HFF-Myc (cell line): Measurements from ENCODE around the gene SOCS1.

Experiments
- DNase-seq: peaks from one replicate; pipeline ENCODE4 v3.0.0-alpha.2; 2011; ENCODE audit warnings: low read depth; ENCODE audit errors: extremely low read depth
- H3K4me3 ChIP-seq: replicated peaks from 2 replicates; pipeline ENCODE4 v1.5.1; 2011; ENCODE audit warnings: low read depth, mild to moderate bottlenecking, control low read depth, low read length
- TF ChIP-seq, protein P1 (sequence below): IDR thresholded peaks from 2 replicates; pipeline ENCODE4 v1.5.1; 2012; ENCODE audit warnings: mild to moderate bottlenecking, low read depth, low read length, control low read depth; ENCODE audit errors: missing control alignments

The SOCS1 gene

DNA sequence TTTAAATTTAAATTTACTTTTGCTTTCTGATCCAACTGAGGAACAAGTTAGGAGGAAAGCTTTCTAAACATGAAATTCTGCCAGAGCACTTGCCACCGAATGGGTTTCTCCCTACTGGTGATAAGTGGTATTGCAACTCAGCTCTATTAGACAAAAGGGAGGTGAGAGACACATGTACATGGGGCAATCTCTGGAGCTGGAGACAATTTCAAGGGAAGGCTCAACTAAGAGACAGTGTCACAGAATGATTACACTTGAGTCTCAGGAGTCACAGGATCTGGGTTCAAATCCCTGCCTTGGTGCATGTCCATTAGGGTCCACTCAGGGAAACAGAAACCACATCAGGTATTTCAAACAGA, 37.4 kb downstream of the SOCS1 start:
- no peak overlapping the region for H3K4me3 ChIP-seq
- TF ChIP-seq, protein P1, sequence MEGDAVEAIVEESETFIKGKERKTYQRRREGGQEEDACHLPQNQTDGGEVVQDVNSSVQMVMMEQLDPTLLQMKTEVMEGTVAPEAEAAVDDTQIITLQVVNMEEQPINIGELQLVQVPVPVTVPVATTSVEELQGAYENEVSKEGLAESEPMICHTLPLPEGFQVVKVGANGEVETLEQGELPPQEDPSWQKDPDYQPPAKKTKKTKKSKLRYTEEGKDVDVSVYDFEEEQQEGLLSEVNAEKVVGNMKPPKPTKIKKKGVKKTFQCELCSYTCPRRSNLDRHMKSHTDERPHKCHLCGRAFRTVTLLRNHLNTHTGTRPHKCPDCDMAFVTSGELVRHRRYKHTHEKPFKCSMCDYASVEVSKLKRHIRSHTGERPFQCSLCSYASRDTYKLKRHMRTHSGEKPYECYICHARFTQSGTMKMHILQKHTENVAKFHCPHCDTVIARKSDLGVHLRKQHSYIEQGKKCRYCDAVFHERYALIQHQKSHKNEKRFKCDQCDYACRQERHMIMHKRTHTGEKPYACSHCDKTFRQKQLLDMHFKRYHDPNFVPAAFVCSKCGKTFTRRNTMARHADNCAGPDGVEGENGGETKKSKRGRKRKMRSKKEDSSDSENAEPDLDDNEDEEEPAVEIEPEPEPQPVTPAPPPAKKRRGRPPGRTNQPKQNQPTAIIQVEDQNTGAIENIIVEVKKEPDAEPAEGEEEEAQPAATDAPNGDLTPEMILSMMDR: peak; percentile 69

GRCh38 chr16:11217651-11218603, 38.1 kb downstream of the SOCS1 start:
- no peak overlapping the region for H3K4me3 ChIP-seq
- no peak for DNase-seq
- TF ChIP-seq, protein P1: no peak

More for the DNA sequence above, 37.4 kb downstream of the SOCS1 start:
- DNase-seq: no peak

GRCh38 chr16:11215935-11216556, 40.0 kb downstream of the SOCS1 start:
- TF ChIP-seq, protein P1: no peak
- no peak overlapping the region for H3K4me3 ChIP-seq
- no peak for DNase-seq

DNA sequence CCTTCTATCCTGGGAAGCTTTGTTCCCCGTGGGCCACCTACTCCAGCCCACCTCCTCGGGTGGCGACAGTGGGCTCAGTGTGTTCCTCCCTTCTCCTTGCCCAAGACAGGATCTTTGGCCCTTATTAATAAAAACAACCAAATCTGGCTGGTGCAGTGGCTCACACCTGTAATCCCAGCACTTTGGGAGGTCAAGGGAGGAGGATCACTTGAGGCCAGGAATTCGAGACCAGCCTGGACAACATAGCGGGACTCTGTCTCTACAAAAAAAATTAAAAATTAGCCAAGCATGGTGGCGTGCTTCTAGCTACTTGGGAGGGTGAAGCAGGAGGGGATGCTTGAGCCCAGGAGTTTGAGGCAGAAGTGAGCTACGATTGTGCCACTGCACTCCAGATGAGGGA, 42.2 kb downstream of the SOCS1 start:
- no peak overlapping the region for H3K4me3 ChIP-seq
- TF ChIP-seq, protein P1: no peak
- DNase-seq: no peak

DNA sequence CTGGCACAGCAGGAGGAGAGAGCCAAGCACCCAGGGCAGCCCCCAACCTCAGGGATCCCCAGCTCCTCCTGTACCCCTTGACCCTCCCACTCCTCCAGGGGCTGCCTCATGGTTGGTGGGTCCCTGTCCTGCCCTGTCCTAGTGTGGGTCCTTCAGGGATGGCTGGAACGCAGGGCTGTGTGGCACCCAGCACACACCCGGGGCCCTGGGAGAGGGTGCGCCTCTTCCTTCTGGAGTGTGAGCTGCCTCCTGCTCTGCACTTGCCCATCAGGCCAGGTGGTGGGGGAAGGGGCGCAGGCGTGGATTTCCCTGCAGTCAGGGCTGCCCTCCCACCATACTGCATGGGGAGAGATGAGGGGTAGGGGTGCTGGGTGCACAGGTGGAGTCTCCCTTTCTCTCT, 42.6 kb downstream of the SOCS1 start:
- DNase-seq: no peak
- TF ChIP-seq, protein P1: no peak
- H3K4me3 ChIP-seq: no peak overlapping the region

DNA sequence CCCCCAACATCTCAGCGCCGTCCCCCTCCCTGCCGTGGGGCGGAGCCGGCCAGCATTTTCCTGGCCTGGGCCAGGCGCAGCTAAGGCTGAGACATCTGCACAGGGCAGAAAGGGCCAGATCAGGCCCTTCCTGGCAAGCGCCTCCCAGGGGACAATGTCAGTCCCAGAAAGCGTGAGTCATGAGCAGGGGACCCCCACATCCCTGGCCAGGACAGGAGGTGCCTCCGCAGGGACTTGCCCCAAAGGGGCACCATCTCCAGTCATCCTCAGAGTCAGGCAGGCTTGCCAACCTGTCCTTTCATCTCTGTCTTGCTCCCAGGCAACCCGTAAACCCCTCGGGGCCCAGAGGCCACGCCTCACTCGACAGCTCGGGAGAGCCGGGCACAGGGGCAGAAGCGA, 43.2 kb downstream of the SOCS1 start:
- DNase-seq: no peak
- TF ChIP-seq, protein P1: no peak

More for the DNA sequence above, 43.2 kb downstream of the SOCS1 start:
- H3K4me3 ChIP-seq: no peak overlapping the region
